Prostate gland (tissue), 2 donors: ENCODE results near the gene CTDSP1. TPM values are rescaled to one million over a fixed set of nuclear protein-coding genes. Genes with fewer than 3 reads are reported as not detected.

Experiments
- DNase-seq: peaks from one replicate; pipeline ENCODE4 v3.0.0-alpha.2; 2019; ENCODE audit warnings: low spot score
- H3K27ac ChIP-seq, 2 donors: fragments of 200-600 bp; sonication (generic); 2 replicates each; pipeline ENCODE4 v1.5.1; 2017 to 2019
- H3K27me3 ChIP-seq: fragments of 200-600 bp; sonication (generic); replicated peaks from 2 replicates; pipeline ENCODE4 v1.5.1; 2019; ENCODE audit not compliant: insufficient read depth
- H3K36me3 ChIP-seq, 2 donors: fragments of 200-600 bp; sonication (generic); 1 replicate in 1 of 2; 2 replicates in 1 of 2; pipeline versions ENCODE4 v1.5.1 to v1.8.1; 2017 to 2019
- H3K4me1 ChIP-seq: fragments of 200-600 bp; sonication (generic); replicated peaks from 2 replicates; pipeline ENCODE4 v1.5.1; 2019
- H3K4me3 ChIP-seq, 2 donors: fragments of 200-600 bp; sonication (generic); 2 replicates each; pipeline ENCODE4 v1.5.1; 2017 to 2019
- H3K9me3 ChIP-seq: fragments of 200-600 bp; sonication (generic); 2 replicates; pipeline ENCODE4 v1.5.1; 2017
- POLR2A ChIP-seq: fragments of 450-650 bp; IDR thresholded peaks from one replicate; pipeline ENCODE4 v1.6.1; 2016; ENCODE audit warnings: antibody characterized with exemption, mild to moderate bottlenecking
- POLR2AphosphoS5 ChIP-seq: sonication (generic); formaldehyde crosslinking; IDR thresholded peaks from one replicate; pipeline ENCODE4 v1.6.1; 2017; ENCODE audit warnings: antibody characterized with exemption
- WGBS: methylation state at CpG from one replicate; pipeline ENCODE4 v1.1.5; 2018; 5-methylcytosine and 5-hydroxymethylcytosine counted together
- intact Hi-C: fragments of 100-400 bp; cut with DNase I; formaldehyde crosslinking; loops from one replicate; pipeline ENCODE4 v1.14.2; 2022
- total RNA-seq, 2 donors: library from RNA; depleted of rRNA; stranded (reverse); fragments of >200 nt; gene quantifications; one replicate each; pipeline ENCODE4 v1.1.0, GENCODE V29; 2016
- TF ChIP-seq, protein P1 (sequence below), 4 experiments: fragments of 200-600 bp in 2 of 4; fragments of 450-650 bp in 2 of 4; sonication (generic) in 2 of 4; IDR thresholded peaks; 1 replicate in 3 of 4; 2 replicates in 1 of 4; pipeline ENCODE4 v1.5.1; 2016 to 2019; ENCODE audit warnings: antibody characterized with exemption in 4 of 4, mild to moderate bottlenecking in 2 of 4, moderate library complexity in 2 of 4

CTDSP1 gene
- total RNA-seq, 2 donors from 2014 or later, result 145 to 180 TPM

DNA sequence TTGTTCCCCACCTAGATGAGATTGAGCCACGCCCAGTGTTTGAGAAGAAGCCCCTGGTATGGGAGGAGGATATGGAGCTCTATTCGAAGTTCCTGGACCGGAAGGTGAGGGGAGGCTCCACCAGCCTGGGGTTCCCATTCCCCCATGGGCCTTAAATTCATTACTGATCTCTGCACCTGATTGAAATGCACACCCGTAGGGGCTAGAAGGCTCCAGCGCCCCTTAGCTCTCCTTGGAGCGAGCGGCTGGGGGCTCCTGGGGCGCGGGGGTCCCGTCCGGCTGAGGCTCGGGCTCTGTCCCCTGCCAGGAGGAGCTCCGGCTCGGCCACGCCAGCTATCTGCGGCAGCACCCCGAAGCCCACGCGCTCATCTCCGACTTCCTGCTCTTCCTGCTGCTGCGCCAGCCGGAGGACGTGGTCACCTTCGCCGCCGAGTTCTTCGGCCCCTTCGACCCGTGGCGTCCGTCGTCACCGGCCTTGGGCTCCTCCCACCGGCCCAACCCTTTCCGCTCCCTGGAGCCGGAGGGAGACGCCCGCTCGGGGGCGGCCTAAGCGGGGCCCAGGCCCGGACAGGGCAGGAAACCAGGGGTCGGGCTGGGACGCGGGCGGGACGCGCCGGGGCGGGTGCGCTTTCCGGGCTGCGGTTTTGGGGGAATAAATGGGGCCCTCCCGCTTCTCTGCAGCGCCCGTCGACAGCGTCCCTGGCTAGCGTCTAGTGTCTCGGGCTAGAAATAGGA is 32.1 kb upstream of the CTDSP1 start:
- peak; percentile 67 for DNase-seq
- Histone ChIP-seq H3K4me1 (peaks cover 4% of the 10 kb centered on the region), H3K4me3 (peak overlapping the region; percentile 43 to 44), H3K9me3 (no peaks in the 10 kb centered on the region), H3K27ac (peak overlapping the region; percentile 87 to 94), H3K36me3 (no peaks in the 10 kb centered on the region), H3K27me3 (no peaks in the 10 kb centered on the region)
- WGBS, result 7% methylated on average over 49 of the region's 60 CpGs
- intact Hi-C loops, result no loop called here
- TF ChIP-seq, protein P1, sequence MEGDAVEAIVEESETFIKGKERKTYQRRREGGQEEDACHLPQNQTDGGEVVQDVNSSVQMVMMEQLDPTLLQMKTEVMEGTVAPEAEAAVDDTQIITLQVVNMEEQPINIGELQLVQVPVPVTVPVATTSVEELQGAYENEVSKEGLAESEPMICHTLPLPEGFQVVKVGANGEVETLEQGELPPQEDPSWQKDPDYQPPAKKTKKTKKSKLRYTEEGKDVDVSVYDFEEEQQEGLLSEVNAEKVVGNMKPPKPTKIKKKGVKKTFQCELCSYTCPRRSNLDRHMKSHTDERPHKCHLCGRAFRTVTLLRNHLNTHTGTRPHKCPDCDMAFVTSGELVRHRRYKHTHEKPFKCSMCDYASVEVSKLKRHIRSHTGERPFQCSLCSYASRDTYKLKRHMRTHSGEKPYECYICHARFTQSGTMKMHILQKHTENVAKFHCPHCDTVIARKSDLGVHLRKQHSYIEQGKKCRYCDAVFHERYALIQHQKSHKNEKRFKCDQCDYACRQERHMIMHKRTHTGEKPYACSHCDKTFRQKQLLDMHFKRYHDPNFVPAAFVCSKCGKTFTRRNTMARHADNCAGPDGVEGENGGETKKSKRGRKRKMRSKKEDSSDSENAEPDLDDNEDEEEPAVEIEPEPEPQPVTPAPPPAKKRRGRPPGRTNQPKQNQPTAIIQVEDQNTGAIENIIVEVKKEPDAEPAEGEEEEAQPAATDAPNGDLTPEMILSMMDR (IDR thresholded peaks at IDR 0.05), result peak in 2 of 4 experiments; percentile 23 to 27
- TF ChIP-seq POLR2AphosphoS5 (peak; percentile 87), POLR2A (peak; percentile 91)

DNA sequence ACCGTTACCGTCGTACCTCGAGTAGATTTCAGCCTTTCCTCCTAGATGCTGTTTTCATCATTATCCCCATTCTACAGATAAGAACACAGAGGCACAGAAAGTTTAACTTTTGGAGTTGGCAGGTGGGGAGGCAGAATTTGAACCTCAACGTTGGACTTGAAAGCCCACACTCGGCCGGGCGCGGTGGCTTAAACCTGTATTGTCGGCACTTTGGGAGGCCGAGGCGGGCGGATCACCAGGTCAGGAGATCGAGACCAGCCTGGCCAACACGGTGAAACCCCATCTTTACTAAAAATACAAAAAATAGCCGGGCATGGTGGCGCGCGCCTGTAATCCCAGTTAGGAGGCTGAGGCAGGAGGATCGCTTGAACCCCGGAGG is 31.5 kb upstream of the CTDSP1 start:
- 60% methylated on average over 21 of the region's 21 CpGs for WGBS
- H3K4me1 ChIP-seq, result peaks cover 4% of the 10 kb centered on the region

DNA sequence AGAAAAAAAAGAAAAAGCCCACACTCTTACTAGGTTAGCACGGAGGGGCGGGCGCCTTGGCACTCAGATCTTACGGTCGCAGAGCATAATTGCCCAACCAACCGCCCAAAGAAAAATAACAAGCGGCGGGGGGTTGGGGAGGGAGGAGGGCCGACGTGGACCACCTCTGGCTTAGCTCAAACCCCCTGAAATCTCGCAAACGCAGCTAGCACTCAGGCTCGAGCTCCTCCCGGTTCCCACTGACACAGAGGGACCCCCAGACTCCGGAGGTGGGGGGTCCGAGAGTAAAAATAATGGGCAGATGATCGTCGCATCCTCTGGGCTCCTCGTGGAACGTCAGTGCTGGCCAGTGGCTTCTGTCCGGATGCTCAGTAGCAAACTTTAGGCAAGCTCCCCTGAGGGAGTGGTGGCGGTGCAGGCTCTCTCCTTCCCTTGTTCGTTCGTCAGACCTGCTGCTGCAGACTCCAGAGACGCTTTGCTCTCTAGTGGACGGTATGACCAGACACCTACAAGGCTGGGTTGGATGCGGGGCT is 31.0 kb upstream of the CTDSP1 start:
- peak overlapping the region; percentile 67 to 94 for H3K27ac ChIP-seq
- H3K4me3 ChIP-seq, result peak overlapping the region; percentile 9 to 21
- H3K9me3 ChIP-seq, result no peaks in the 10 kb centered on the region
- DNase-seq, result peak; percentile 56
- TF ChIP-seq POLR2AphosphoS5 (peak; percentile 2), POLR2A (peak; percentile 14)
- TF ChIP-seq, protein P1 (IDR thresholded peaks at IDR 0.05), result peak in 2 of 4 experiments; percentile 11 to 21
- 5% methylated on average over 26 of the region's 27 CpGs for WGBS
- intact Hi-C loops, result no loop called here
- H3K36me3 ChIP-seq, result no peaks in the 10 kb centered on the region
- no peaks in the 10 kb centered on the region for H3K27me3 ChIP-seq
- peaks cover 4% of the 10 kb centered on the region for H3K4me1 ChIP-seq

More for the DNA sequence above, 31.5 kb upstream of the CTDSP1 start:
- H3K9me3 ChIP-seq, result no peaks in the 10 kb centered on the region
- intact Hi-C loops, result no loop called here
- DNase-seq, result no peak
- H3K27me3 ChIP-seq, result no peaks in the 10 kb centered on the region
- H3K36me3 ChIP-seq, result no peaks in the 10 kb centered on the region
- H3K27ac ChIP-seq, result peak overlapping the region; percentile 87 to 94
- TF ChIP-seq, protein P1 (IDR thresholded peaks at IDR 0.05), result no peak
- TF ChIP-seq POLR2AphosphoS5 (no peak), POLR2A (no peak)
- H3K4me3 ChIP-seq, result peak overlapping the region; percentile 43 to 44

DNA sequence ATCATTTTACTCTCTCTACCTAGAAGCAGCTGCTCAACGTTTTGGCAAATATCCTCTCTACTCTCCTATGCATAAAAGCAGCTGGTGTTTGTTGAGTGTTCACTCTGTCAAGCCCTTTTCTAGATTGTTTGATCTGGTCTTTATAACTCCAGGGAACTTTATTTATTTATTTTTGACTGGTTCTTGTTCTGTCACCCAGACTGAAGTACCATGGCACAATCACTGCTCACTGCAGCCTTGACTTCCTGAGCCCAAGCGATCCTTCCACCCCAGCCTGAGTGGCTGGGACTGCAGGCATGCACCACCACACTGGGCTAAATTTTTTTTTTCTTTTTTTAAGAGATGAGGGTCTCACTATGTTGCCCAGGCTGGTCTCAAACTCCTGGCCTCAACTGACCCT is 30.3 kb upstream of the CTDSP1 start:
- Histone ChIP-seq H3K4me1 (peaks cover 4% of the 10 kb centered on the region), H3K4me3 (peak overlapping the region in 1 of 2 donors; percentile 21), H3K27me3 (no peaks in the 10 kb centered on the region), H3K27ac (peak overlapping the region; percentile 67 to 94), H3K36me3 (no peaks in the 10 kb centered on the region), H3K9me3 (no peaks in the 10 kb centered on the region)
- intact Hi-C loops, result no loop called here
- WGBS, result 32% methylated on average over 2 of the region's 2 CpGs
- DNase-seq, result no peak
- TF ChIP-seq, protein P1 (IDR thresholded peaks at IDR 0.05), result no peak
- TF ChIP-seq POLR2AphosphoS5, result peak; percentile 31
- TF ChIP-seq POLR2A, result no peak
